HUDEP-2 (cell line): ENCODE results near the gene ZNF333.
"Not testable (repeated sequence)": the region's sequence is repeated elsewhere in the genome, so short reads cannot be mapped to it uniquely, and the experiment has no call there.

ENCODE experiments used
- DNase-seq, 76 experiments: peaks; one replicate each; lab custom pipeline; 2025; ENCODE audit not compliant: unreplicated experiment in 76 of 76; lab: John Stamatoyannopoulos, UW

ZNF333 gene

DNA sequence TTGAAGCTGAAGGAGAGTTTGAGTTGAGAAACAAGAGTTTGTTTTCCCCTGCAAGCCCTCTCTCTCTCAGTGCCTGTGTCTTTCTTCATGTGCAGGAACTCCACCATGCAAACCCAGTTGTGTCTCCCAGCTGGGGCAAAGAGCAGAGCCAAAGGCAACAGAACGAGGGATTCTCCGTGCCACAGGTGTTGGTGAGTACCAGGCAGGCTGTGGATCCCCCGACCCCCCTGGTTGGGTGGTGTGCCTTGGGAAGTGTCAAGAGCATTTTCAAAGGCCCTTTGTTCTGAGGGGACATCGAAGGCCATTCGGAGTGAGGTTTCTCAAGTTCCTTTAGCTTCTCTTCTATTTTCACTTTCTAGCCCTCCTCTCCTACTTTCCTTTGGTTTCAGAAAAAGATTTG lies 5.6 kb downstream of the ZNF333 start:
- DNase-seq: no peak

DNA sequence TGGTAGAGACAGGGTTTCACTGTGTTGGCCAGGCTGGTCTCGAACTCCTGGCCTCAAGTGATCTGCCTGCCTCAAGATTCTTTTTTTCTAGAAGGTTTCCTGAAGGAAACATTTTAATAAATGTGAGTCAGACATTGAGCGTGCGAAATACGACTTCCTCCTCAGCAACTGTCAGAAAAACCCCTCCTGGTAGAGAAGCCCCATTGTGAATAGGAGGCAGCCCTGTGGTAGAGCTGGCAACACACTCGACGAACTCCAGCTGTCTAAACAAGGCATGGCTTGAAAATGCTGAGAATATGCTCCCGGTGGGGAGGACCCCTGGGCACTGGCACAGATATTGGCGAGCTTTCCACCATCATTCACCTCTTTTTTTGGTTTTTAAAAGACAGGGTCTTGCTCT lies 9.8 kb downstream of the ZNF333 start:
- DNase-seq: no peak

GRCh38 chr19:14700711-14701375 lies 11.0 kb downstream of the ZNF333 start:
- no peak for DNase-seq

GRCh38 chr19:14703833-14704232 lies 14.0 kb downstream of the ZNF333 start:
- DNase-seq: no peak

- DNase-seq: no peak
Observed at GRCh38 chr19:14704450-14704849, 14.6 kb downstream of the ZNF333 start.

GRCh38 chr19:14715841-14716240 lies 26.0 kb downstream of the ZNF333 start:
- DNase-seq: no peak

GRCh38 chr19:14718522-14719116 lies 28.8 kb downstream of the ZNF333 start:
- DNase-seq: no peak

DNA sequence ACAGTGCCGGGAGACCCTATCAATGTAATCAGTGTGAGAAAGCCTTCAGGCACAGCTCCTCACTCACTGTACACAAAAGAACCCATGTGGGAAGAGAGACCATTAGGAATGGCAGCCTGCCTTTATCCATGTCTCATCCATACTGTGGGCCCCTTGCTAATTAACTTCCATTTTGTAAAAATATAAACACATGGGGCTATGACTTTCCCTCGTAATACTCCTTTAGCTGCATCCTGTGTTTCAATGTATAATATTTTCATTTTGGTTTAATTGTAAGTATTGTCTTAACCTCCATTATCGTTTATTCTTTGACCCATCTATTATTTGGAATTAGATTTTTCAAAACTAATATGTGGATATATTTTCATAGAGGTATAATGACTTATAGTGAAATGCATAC lies 29.3 kb downstream of the ZNF333 start:
- DNase-seq: no peak

- DNase-seq: no peak
Observed at GRCh38 chr19:14722127-14722526, 32.3 kb downstream of the ZNF333 start.

- DNase-seq: no peak
Observed at GRCh38 chr19:14728595-14728994, 38.7 kb downstream of the ZNF333 start.

- no peak for DNase-seq
Observed at GRCh38 chr19:14731200-14731599, 41.4 kb downstream of the ZNF333 start.

DNA sequence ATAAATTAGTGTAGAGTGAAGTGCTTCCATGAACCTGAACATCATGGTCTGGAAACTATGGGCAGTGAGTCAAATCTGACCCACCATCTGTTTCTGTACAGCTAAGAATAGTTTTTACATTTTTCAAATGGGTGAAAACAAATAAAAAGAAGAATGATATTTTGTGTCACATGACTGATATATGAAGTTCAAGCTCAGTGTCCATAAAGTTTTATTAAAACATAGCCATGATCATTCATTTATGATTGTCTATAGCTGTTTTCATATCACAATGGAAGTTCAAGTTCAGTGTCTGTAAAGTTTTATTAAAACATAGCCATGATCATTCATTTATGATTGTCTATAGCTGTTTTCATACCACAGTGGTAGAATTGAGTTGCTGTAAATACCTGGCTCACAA lies 42.7 kb downstream of the ZNF333 start:
- no peak for DNase-seq

DNA sequence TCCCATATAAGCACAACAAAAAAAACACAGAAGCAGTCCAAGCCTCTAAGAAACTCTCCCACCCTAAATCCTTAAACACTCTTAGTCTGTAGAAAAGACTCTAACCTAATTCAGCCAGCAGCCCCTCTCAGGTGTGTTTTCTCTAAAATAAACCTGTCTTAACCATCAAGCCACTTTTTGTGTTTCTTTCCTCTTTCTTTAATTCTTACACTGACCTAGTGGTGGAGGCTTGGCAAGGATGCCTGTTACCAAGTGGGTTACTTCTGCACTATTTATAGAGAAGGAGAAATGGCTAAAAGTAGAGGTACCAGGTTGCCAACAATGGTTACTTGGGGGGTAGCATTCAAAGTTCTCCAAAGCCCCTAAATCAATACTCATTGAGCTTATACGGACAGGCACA lies 43.7 kb downstream of the ZNF333 start:
- no peak for DNase-seq

DNA sequence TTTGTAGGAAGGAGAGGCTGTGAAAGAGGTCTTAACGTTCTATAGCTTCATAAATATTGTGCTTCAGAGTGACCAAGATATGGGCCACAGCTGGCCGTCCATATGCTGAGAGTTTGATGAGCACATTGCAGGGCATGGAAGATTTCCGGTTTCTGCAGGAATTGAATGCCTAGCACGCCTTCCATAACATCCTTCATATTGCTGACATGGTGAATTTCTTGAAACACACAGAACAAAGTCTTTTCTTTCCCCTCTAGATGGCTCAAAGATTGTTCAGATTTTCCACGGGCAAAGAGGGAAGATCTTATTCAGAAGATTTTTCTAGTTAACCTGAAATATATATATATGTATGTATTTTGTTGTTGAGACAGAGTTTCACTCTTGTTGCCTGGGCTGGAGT lies 46.1 kb downstream of the ZNF333 start:
- no peak for DNase-seq

DNA sequence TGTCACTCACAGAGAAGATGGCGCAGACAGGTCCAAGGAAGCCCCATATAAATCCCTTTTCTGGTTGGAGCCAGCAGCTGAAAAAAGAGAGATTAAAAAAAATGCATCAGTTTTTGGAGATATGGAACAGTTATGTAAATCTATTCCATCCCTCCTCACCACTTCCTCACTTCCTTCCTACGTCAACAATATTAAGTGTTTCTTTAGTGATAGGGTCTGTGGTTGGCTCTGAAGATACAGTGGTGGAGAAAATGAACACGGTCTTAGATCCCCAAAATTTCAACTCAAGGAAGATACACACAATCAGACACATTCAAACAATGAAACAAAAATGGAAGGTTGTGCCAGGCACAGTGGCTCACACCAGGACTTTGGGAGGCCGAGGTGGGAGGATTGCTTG lies 57.0 kb downstream of the ZNF333 start:
- DNase-seq: no peak

GRCh38 chr19:14748601-14749000 lies 58.8 kb downstream of the ZNF333 start:
- no peak for DNase-seq

DNA sequence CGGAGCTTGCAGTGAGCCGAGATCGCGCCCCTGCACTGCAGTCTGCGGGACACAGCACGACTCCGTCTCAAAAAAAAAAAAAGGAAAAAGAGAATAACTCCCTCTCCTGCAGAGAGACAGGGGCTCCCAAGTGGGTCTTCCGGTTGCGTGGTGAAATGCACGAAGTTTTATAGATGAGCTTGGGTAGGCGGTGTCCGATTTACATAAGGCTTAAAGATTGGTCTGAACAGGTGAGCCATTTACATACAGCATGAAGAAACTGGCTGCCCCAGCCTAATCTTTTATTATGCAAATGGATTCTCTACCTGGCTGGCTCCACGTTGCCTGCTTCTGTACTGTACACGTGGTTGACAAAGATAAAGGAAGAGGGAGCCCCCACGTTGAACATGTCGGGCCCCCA lies 69.0 kb downstream of the ZNF333 start:
- no peak for DNase-seq

- DNase-seq: no peak
Observed at GRCh38 chr19:14761607-14762006, 71.8 kb downstream of the ZNF333 start.

GRCh38 chr19:14762111-14762510 lies 72.3 kb downstream of the ZNF333 start:
- no peak for DNase-seq

DNA sequence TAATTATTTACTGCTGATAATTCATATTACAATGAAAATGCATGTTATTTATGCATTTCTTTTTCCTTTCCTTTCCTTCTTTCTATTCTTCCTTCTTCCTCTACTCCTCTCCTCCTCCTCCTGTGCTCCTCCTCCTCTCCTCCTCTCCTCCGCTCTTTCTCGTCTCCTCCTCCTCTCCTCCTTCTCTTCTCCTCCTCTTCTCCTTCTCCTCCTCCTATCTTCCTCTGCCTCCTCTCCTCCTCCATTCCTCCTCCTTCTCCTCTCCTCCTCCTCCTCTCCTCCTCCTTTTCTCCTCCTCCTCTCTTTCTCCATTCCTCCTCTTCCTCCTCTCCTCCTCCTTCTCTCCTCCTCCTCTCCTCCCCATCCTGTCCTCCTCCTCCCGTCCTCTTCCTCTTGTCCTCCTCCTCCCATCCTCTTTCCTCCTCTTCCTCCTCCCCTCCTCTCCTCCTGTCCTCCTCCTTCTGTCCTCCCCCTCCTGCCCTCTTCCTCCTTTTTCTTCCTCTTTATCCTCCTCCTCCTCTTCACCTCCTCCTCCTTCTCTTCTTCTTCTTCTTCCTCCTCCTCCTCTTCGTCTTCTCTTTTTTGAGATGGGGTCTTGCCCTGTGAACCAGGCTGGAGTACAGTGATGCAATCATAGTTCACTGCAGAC lies 73.8 kb downstream of the ZNF333 start:
- DNase-seq: no peak

- DNase-seq: no peak
Observed at GRCh38 chr19:14764401-14764800, 74.6 kb downstream of the ZNF333 start.

DNA sequence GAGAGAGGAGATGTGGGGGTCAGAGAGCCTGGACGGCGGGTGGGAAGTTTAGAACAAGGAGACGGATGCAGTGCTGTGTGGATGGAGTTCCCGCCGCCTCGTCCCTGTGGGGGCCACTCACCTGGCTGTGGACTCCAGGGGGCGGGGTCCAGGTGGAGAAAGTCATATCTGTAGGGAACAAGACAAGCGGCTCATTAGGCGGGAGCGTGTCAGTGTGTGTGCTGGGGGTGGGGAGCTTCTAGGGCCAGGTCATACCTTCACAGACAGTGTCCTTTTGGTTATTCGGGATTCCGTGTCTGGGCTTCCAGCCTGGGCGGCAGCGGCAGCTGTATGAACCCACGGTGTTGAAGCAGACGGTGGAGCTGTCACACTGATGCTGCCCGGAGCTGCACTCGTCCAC lies 75.6 kb downstream of the ZNF333 start:
- DNase-seq: not testable (repeated sequence)
